ENCODE measurements around the gene AGBL5. TPM values are rescaled to one million over a fixed set of nuclear protein-coding genes. Genes with fewer than 3 reads are reported as not detected.

AGBL5 gene
- total and polyA plus RNA-seq, 2 of the 13 experiments (the other 11 are each of a cell fraction or from before 2014, with no cell fraction given), result 55.9 to 73.3 TPM

GRCh38 chr2:27086090-27086723 lies 34.7 kb downstream of the AGBL5 start (continued):
- TF ChIP-seq ARID4A (CRISPR knock-in tag; IDR thresholded peaks at IDR 0.05; ENCODE audit: borderline replicate concordance) (no peak; the same call in 1 of the 2 replicates), MAFK (conservative IDR thresholded peaks at IDR 0.05 in 1 of 2, IDR thresholded peaks at IDR 0.05 in 1 of 2; ENCODE audit: low read length in 2 of 2) (no peak), ZNF576 (CRISPR knock-in tag; IDR thresholded peaks at IDR 0.05) (peak; percentile 83; the same call in 1 of the 2 replicates), TOE1 (CRISPR knock-in tag; IDR thresholded peaks at IDR 0.05) (peak; percentile 90), SKI (IDR thresholded peaks at IDR 0.05; ENCODE audit: partially characterized antibody) (peak; percentile 84), BRCA1 (CRISPR knock-in tag; IDR thresholded peaks at IDR 0.05) (no peak), KAT8 (CRISPR knock-in tag; IDR thresholded peaks at IDR 0.05) (peak; percentile 80), KDM2A (CRISPR knock-in tag; IDR thresholded peaks at IDR 0.05; ENCODE audit: borderline replicate concordance, low read depth) (peak; percentile 96), ZFY (CRISPR knock-in tag; IDR thresholded peaks at IDR 0.05) (no peak), GATAD1 (CRISPR knock-in tag; IDR thresholded peaks at IDR 0.05) (peak; percentile 75), KIAA2018 (CRISPR knock-in tag; IDR thresholded peaks at IDR 0.05; ENCODE audit: borderline replicate concordance) (no peak), HOXA7 (CRISPR knock-in tag; IDR thresholded peaks at IDR 0.05) (no peak), ZNF660 (CRISPR knock-in tag; IDR thresholded peaks at IDR 0.05; ENCODE audit: borderline replicate concordance, low read depth) (no peak), ZNF772 (CRISPR knock-in tag; IDR thresholded peaks at IDR 0.05) (no peak; the same call in 1 of the 2 replicates), SP1 (IDR thresholded peaks at IDR 0.05) (no peak), SP1 (CRISPR knock-in tag; IDR thresholded peaks at IDR 0.05) (peak; percentile 89)

Measured in HepG2 (cell line).